Measurements from ENCODE around the gene GAGE10. TPM values are rescaled to one million over a fixed set of nuclear protein-coding genes. Genes with fewer than 3 reads are reported as not detected.
A peak's percentile ranks its signal among the peaks of the same experiment; 100 is the strongest.

The GAGE10 gene
- total RNA-seq, 1 experiment from 2014 or later = not detected

DNA sequence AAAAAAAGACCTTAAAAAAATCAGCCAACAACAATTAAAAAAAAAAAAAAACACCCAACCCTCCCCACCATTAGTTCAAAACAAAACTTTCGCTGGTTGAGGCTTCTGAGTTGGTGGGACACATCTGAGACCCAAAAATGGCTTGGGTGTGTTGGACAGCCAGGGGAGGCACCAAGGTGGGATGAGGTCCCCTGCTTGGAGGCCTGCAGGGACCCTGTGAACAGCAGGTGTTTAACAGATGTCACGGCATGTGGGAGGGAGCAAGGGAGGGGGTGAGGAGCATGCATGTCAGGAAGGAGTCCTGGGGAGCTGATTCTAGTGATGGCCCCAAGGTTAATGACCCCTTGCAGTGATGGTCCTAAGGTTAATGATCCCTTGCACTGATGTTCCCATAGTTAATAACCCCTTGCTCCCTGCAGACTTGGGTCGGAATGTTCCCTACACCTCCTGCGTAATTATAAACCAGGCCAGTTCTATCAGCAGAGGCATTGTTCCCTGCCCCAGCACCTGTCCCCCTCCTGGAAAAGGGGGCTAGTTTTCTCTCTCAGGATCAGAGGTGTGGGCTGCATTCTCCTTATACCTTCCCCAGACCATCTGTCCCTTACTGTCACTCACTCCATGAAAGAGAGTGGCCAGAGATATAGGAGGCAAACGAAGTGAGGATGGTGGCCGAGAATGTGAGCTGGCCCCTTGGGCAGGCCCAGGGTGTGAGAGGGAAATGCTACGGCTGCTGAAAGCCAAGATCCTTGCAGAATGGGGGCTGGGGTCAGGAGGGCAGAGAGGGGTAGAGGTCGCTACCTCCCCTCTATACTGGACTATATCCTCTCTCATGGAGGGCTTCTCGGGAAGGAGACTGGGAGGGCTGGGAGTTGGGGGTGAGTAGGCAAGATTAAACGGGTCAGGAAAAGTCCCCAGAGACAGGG lies 36.7 kb upstream of the GAGE10 start:
- no peaks in the 10 kb centered on the region for H3K9me3 Mint-ChIP-seq
- H3K27me3 Mint-ChIP-seq (ENCODE audit: low read depth) = peaks cover 2% of the 10 kb centered on the region; the same call in 1 of the 2 replicates
- ChIA-PET CTCF (no interaction called here), POLR2A (no interaction called here)
- DNase-seq (ENCODE audit: low spot score) (no peak), ATAC-seq (no peak)
- H3K4me1 Mint-ChIP-seq = peaks cover 18% of the 10 kb centered on the region
- H3K36me3 Mint-ChIP-seq = 0 out of 2 replicates have a peak, but pooled peaks cover 5% of the 10 kb centered on the region
- TF ChIP-seq ZNF425 (CRISPR knock-in tag; conservative IDR thresholded peaks at IDR 0.05) (no peak), ZNF317 (CRISPR knock-in tag; IDR thresholded peaks at IDR 0.05; ENCODE audit: borderline replicate concordance, low read depth) (no peak), ZNF232 (CRISPR knock-in tag; IDR thresholded peaks at IDR 0.05) (no peak), ZSCAN18 (CRISPR knock-in tag; IDR thresholded peaks at IDR 0.05) (no peak), TCF7 (CRISPR knock-in tag; IDR thresholded peaks at IDR 0.05; ENCODE audit: low read depth) (no peak), ZNF416 (CRISPR knock-in tag; IDR thresholded peaks at IDR 0.05) (no peak), ZNF263 (CRISPR knock-in tag; IDR thresholded peaks at IDR 0.05; ENCODE audit: low read depth) (no peak), GRHL2 (CRISPR knock-in tag; IDR thresholded peaks at IDR 0.05; ENCODE audit: insufficient replicate concordance, severe bottlenecking) (no peak), ESRRA (CRISPR knock-in tag; IDR thresholded peaks at IDR 0.05; ENCODE audit: borderline replicate concordance) (no peak), RORB (CRISPR knock-in tag; IDR thresholded peaks at IDR 0.05) (no peak), E2F4 (CRISPR knock-in tag; IDR thresholded peaks at IDR 0.05; ENCODE audit: borderline replicate concordance, low read depth) (no peak), FOXK1 (CRISPR knock-in tag; IDR thresholded peaks at IDR 0.05) (no peak), TP53 (CRISPR knock-in tag; IDR thresholded peaks at IDR 0.05) (no peak), USF1 (CRISPR knock-in tag; IDR thresholded peaks at IDR 0.05) (no peak), CREB1 (CRISPR knock-in tag; IDR thresholded peaks at IDR 0.05) (no peak), CREM (CRISPR knock-in tag; IDR thresholded peaks at IDR 0.05) (no peak)
- TF ChIP-seq, protein P1, sequence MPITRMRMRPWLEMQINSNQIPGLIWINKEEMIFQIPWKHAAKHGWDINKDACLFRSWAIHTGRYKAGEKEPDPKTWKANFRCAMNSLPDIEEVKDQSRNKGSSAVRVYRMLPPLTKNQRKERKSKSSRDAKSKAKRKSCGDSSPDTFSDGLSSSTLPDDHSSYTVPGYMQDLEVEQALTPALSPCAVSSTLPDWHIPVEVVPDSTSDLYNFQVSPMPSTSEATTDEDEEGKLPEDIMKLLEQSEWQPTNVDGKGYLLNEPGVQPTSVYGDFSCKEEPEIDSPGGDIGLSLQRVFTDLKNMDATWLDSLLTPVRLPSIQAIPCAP (CRISPR knock-in tag; IDR thresholded peaks at IDR 0.05) = no peak
- H3K27ac Mint-ChIP-seq = no peak overlapping the region
- H3K4me3 Mint-ChIP-seq = peak overlapping the region; percentile 95; the same call in 1 of the 2 replicates

DNA sequence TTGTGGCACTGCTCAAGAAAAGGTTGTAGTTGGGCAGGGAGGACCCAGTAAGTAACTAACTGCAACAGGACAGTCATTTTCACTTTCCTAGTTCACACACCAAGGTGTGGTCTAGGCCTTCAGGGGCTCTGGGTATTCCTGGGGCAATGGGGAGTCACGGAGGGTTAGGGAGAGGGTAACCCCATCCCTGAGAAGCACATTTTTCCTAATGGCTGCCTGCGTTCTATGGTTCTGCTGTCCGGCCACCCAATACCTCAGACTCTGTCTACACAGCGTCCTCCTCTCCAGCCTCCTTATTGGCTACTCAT lies 34.8 kb upstream of the GAGE10 start:
- peaks cover 22% of the 10 kb centered on the region for H3K4me1 Mint-ChIP-seq
- H3K27ac Mint-ChIP-seq = peak overlapping the region; percentile 96
- H3K27me3 Mint-ChIP-seq (ENCODE audit: low read depth) = no peaks in the 10 kb centered on the region
- H3K4me3 Mint-ChIP-seq = peak overlapping the region; percentile 95
- no peak for ATAC-seq
- DNase-seq (ENCODE audit: low spot score) = no peak
- no peaks in the 10 kb centered on the region for H3K9me3 Mint-ChIP-seq
- ChIA-PET CTCF (interaction anchor here (0.6 to 1.3 kb wide), 10 partner anchors 13 to 127 kb away, joined by 3 to 13 read pairs (median 4); no protein-coding TSS in a partner anchor), POLR2A (interaction anchor here (0.6 to 1.4 kb wide), 5 partner anchors 38 to 592 kb away, joined by 3 to 5 read pairs (median 4); no protein-coding TSS in a partner anchor)
- peaks cover 8% of the 10 kb centered on the region; the same call in 1 of the 2 replicates for H3K36me3 Mint-ChIP-seq
- TF ChIP-seq TEAD1 (CRISPR knock-in tag; IDR thresholded peaks at IDR 0.05) = no peak
- no peak for TF ChIP-seq FOXJ3 (CRISPR knock-in tag; IDR thresholded peaks at IDR 0.05; ENCODE audit: borderline replicate concordance)
- no peak for TF ChIP-seq ZNF121 (CRISPR knock-in tag; IDR thresholded peaks at IDR 0.05)
- no peak for TF ChIP-seq ATF2 (CRISPR knock-in tag; IDR thresholded peaks at IDR 0.05; ENCODE audit: borderline replicate concordance, low read depth)
- no peak for TF ChIP-seq NFYB (CRISPR knock-in tag; conservative IDR thresholded peaks at IDR 0.05; ENCODE audit: low read depth)
- TF ChIP-seq ELF4 (CRISPR knock-in tag; IDR thresholded peaks at IDR 0.05; ENCODE audit: low read depth) = no peak
- no peak for TF ChIP-seq OVOL2 (CRISPR knock-in tag; IDR thresholded peaks at IDR 0.05; ENCODE audit: borderline replicate concordance)
- TF ChIP-seq ZNF425 (CRISPR knock-in tag; conservative IDR thresholded peaks at IDR 0.05) = no peak
